Tibial artery (tissue), 4 donors: Measurements from ENCODE around the gene TEX261.
A peak's percentile ranks its signal among the peaks of the same experiment; 100 is the strongest.

ENCODE experiments used
- DNase-seq, 2 donors: peaks; one replicate each; pipeline ENCODE4 v3.0.0-alpha.2; 2019
- H3K27ac ChIP-seq, 2 donors: fragments of 200-600 bp; sonication (generic) in 1 of 2; 1 replicate in 1 of 2; 2 replicates in 1 of 2; pipeline ENCODE4 v1.5.1; 2018 to 2019; ENCODE audit warnings: mild to moderate bottlenecking in 1 of 2
- H3K27me3 ChIP-seq, 2 donors: fragments of 200-600 bp; sonication (generic) in 1 of 2; one replicate each; pipeline versions ENCODE4 v1.5.1 to v1.6.0; 2016 to 2019
- H3K36me3 ChIP-seq, 3 donors: fragments of 200-600 bp; sonication (generic) in 2 of 3; one replicate each; pipeline ENCODE4 v1.5.1; 2016 to 2019; ENCODE audit warnings: mild to moderate bottlenecking in 2 of 3
- H3K4me1 ChIP-seq, 4 donors: fragments of 200-600 bp; sonication (generic) in 2 of 4; 1 replicate in 3 of 4; 2 replicates in 1 of 4; pipeline ENCODE4 v1.5.1; 2016 to 2019
- H3K4me3 ChIP-seq, 2 donors: fragments of 200-600 bp; sonication (generic) in 1 of 2; 1 replicate in 1 of 2; 2 replicates in 1 of 2; pipeline ENCODE4 v1.5.1; 2018 to 2019; ENCODE audit warnings: mild to moderate bottlenecking in 2 of 2
- H3K9me3 ChIP-seq, 3 donors: fragments of 200-600 bp; sonication (generic) in 1 of 3; one replicate each; pipeline ENCODE4 v1.5.1; 2016 to 2019
- CTCF ChIP-seq, 2 experiments: fragments of 200-600 bp in 1 of 2; fragments of 450-650 bp in 1 of 2; IDR thresholded peaks; one replicate each; pipeline ENCODE4 v1.5.1; 2017 to 2019; ENCODE audit warnings: antibody characterized with exemption in 2 of 2, mild to moderate bottlenecking in 1 of 2, moderate library complexity in 1 of 2
- intact Hi-C: fragments of 100-400 bp; cut with DNase I; formaldehyde crosslinking; loops from one replicate; pipeline ENCODE4 v1.15.0; 2023; ENCODE audit warnings: low total_unique reads

TEX261 gene

GRCh38 chr2:70941186-70941585, 53.5 kb downstream of the TEX261 start:
- H3K27me3 ChIP-seq: peaks cover 0 to 22% of the 10 kb centered on the region in 2 donors
- no peak for TF ChIP-seq CTCF (IDR thresholded peaks at IDR 0.05)
- no peaks in the 10 kb centered on the region for H3K4me1 ChIP-seq
- no peak overlapping the region for H3K27ac ChIP-seq
- intact Hi-C loops: no loop called here
- peak in 1 of 2 donors; percentile 33 for DNase-seq
- H3K4me3 ChIP-seq: no peak overlapping the region
- H3K36me3 ChIP-seq: no peaks in the 10 kb centered on the region
- no peaks in the 10 kb centered on the region for H3K9me3 ChIP-seq

GRCh38 chr2:70939839-70940580, 54.7 kb downstream of the TEX261 start:
- DNase-seq: peak in 1 of 2 donors; percentile 57
- no peaks in the 10 kb centered on the region for H3K9me3 ChIP-seq
- peaks cover 0 to 26% of the 10 kb centered on the region in 2 donors for H3K27me3 ChIP-seq
- H3K4me1 ChIP-seq: no peaks in the 10 kb centered on the region
- no peak for TF ChIP-seq CTCF (IDR thresholded peaks at IDR 0.05)
- no peaks in the 10 kb centered on the region for H3K36me3 ChIP-seq
- intact Hi-C loops: no loop called here
- no peak overlapping the region for H3K4me3 ChIP-seq
- H3K27ac ChIP-seq: no peak overlapping the region

- H3K36me3 ChIP-seq: no peaks in the 10 kb centered on the region
- no peak overlapping the region for H3K4me3 ChIP-seq
- no peak overlapping the region for H3K27ac ChIP-seq
- peak in 1 of 2 donors; percentile 48 for DNase-seq
- H3K9me3 ChIP-seq: no peaks in the 10 kb centered on the region
- H3K27me3 ChIP-seq: peaks cover 0 to 26% of the 10 kb centered on the region in 2 donors
- intact Hi-C loops: no loop called here
- H3K4me1 ChIP-seq: no peaks in the 10 kb centered on the region
- TF ChIP-seq CTCF (IDR thresholded peaks at IDR 0.05): no peak
Measured at GRCh38 chr2:70939001-70939838, 55.5 kb downstream of the TEX261 start.

- Histone ChIP-seq H3K36me3 (no peaks in the 10 kb centered on the region), H3K9me3 (no peaks in the 10 kb centered on the region), H3K27me3 (peaks cover 0 to 26% of the 10 kb centered on the region in 2 donors), H3K4me1 (no peaks in the 10 kb centered on the region), H3K27ac (no peak overlapping the region), H3K4me3 (no peak overlapping the region)
- intact Hi-C loops: no loop called here
- DNase-seq: peak in 1 of 2 donors; percentile 39
- TF ChIP-seq CTCF (IDR thresholded peaks at IDR 0.05): no peak
Measured at GRCh38 chr2:70938586-70938950, 56.1 kb downstream of the TEX261 start.

GRCh38 chr2:70937866-70938585, 56.6 kb downstream of the TEX261 start:
- Histone ChIP-seq H3K27ac (no peak overlapping the region), H3K27me3 (peaks cover 0 to 26% of the 10 kb centered on the region in 2 donors), H3K4me1 (no peaks in the 10 kb centered on the region), H3K9me3 (no peaks in the 10 kb centered on the region), H3K36me3 (no peaks in the 10 kb centered on the region), H3K4me3 (no peak overlapping the region)
- intact Hi-C loops: no loop called here
- no peak for TF ChIP-seq CTCF (IDR thresholded peaks at IDR 0.05)
- DNase-seq: peak in 1 of 2 donors; percentile 53
